PC-3 (cell line): ENCODE data around the gene RAB1A.

Experiments used
- EZH2 ChIP-seq: fragments of 300-600 bp; sonication (generic); IDR thresholded peaks from one replicate; pipeline ENCODE4 v1.6.1; 2017; ENCODE audit warnings: antibody characterized with exemption, mild to moderate bottlenecking, low read length; ENCODE audit not compliant: unreplicated experiment
- TF ChIP-seq, protein P1 (sequence below): fragments of 300-600 bp; sonication (generic); conservative IDR thresholded peaks from 2 replicates; pipeline ENCODE4 v1.5.1; 2017; ENCODE audit warnings: antibody characterized with exemption, low read depth, mild to moderate bottlenecking, low read length

- TF ChIP-seq, protein P1, sequence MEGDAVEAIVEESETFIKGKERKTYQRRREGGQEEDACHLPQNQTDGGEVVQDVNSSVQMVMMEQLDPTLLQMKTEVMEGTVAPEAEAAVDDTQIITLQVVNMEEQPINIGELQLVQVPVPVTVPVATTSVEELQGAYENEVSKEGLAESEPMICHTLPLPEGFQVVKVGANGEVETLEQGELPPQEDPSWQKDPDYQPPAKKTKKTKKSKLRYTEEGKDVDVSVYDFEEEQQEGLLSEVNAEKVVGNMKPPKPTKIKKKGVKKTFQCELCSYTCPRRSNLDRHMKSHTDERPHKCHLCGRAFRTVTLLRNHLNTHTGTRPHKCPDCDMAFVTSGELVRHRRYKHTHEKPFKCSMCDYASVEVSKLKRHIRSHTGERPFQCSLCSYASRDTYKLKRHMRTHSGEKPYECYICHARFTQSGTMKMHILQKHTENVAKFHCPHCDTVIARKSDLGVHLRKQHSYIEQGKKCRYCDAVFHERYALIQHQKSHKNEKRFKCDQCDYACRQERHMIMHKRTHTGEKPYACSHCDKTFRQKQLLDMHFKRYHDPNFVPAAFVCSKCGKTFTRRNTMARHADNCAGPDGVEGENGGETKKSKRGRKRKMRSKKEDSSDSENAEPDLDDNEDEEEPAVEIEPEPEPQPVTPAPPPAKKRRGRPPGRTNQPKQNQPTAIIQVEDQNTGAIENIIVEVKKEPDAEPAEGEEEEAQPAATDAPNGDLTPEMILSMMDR, result peak; percentile 43
- no peak for TF ChIP-seq EZH2
Measured at GRCh38 chr2:65071499-65072180, 58.3 kb downstream of the RAB1A start.
